HUDEP-2 (cell line): ENCODE data around the gene MYO1D.

Source experiments
- DNase-seq, 76 experiments: peaks; one replicate each; lab custom pipeline; 2025; ENCODE audit not compliant: unreplicated experiment in 76 of 76; lab: John Stamatoyannopoulos, UW

The MYO1D gene

GRCh38 chr17:32821987-32822934 lies 54.7 kb downstream of the MYO1D start:
- peak in 6 of 76 experiments; percentile 13 to 46 (median 25) for DNase-seq

- no peak for DNase-seq
These were observed 56.5 kb downstream of the MYO1D start for GRCh38 chr17:32820440-32820839.

- no peak for DNase-seq
These were observed 57.1 kb downstream of the MYO1D start for GRCh38 chr17:32819787-32820186.

GRCh38 chr17:32819035-32819434 lies 57.9 kb downstream of the MYO1D start:
- peak in 40 of 76 experiments; percentile 11 to 78 (median 45) for DNase-seq

DNA sequence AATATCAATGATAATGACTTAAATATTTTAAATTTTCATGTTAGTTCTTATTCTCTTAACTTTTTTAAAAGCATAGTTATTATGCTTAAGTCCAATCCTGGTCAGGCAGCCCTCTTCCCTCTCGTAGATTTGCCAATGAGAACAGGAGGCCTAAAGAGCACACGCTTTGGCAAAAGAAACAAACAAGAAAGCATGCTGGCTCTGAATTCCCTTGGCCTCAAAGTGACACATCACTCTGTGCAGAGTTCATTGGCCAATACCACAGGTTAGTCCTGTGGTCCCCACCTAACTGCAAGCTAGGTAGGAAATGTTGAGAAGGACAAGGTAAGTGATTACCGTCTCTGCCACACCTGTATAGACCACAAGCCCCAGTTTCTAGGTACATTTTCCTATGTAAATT lies 61.5 kb downstream of the MYO1D start:
- DNase-seq: no peak

GRCh38 chr17:32814836-32815235 lies 62.1 kb downstream of the MYO1D start:
- no peak for DNase-seq

DNA sequence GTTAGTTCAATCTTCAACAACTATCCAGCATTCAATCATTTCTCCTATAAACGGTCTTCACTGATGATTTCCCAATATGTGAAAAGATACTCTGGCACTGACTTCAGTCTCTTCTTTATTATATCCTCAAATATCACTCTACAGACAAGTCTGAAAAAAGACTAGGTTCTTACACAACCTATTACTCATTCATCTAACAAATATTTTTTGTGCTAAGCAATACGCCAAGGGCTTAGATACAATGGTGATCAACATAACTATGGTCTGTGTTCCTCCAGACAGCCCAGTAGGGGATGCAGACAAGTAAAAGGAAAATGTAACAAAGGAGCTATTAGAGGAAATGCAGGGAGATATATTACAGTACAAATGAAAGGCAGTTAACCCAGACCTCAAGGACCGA lies 63.9 kb downstream of the MYO1D start:
- no peak for DNase-seq

DNA sequence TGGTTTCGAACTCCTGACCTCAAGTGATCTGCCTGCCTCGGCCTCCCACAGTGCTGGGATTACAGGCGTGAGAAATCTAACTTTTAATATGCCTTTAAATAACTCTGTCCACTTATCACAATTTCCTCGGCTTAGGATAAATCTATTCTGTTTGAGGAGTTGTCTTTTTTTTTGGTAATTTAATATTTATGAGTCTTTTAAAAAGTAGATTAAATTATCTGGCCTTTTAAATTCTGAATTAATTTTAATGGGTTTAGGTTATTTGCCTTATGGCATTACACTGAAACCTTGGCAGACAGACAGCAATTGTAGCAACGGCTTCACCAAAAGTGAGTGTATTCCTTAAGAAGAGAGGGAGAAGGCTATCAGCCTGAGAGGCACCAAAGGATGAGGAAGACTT lies 66.2 kb downstream of the MYO1D start:
- DNase-seq: no peak

GRCh38 chr17:32807577-32807976 lies 69.3 kb downstream of the MYO1D start:
- no peak for DNase-seq

GRCh38 chr17:32806646-32807045 lies 70.3 kb downstream of the MYO1D start:
- DNase-seq: no peak

- no peak for DNase-seq
These were observed 71.6 kb downstream of the MYO1D start for GRCh38 chr17:32805029-32805976.

DNA sequence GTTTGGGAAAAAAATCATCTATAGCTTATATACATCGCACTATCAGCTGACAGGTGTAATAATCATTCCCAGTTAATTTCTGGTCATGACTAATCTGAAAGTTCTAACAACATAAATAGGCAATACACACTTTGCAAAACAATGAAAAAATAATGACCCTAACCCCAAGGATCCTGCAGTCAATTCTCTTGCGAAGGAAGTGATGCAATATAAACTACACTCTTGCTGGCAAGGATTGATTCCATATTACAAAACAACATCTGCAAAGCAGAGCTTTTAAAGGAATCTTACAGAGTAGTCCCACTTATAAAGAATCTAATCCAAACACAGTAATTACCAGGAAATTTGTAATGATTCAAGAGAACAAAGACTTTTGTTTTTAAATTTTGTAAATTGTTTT lies 73.4 kb downstream of the MYO1D start:
- no peak for DNase-seq

DNA sequence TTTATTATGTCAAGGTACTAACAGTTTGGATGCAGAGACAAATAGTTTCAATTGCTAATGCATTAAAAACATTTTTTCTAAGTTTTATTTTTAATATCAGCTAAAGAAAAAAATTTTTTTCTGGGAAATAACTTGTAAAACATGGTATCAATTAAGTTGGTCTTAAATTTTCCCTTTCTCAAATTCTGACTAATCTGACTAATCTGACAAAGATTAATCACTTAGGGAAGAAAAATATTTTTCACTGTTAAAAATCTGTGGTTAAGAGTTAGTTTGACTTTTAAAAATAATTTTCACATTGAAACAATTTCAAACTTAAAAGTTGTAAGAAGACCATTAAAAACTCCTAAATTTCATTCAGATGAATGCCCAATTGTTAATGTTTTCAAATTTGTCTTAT lies 74.6 kb downstream of the MYO1D start:
- DNase-seq: no peak

DNA sequence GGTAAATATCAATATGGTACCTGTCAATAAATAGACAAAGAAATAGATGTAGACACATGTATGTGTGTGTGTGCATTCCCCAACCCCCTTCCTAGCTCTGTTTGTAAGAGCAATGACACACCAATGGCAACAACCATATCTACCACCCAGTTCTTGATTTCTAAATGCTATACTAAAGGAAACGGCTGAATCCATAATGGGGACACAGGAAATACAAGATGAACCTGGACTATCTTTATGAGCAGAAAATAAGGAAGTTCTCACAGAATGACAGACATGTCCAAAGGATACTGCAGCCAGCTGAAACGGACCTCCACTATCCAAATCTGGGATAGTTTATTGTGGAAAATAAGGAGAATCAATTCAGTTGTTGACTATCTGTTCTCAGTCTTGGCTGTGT lies 75.3 kb downstream of the MYO1D start:
- no peak for DNase-seq

- no peak for DNase-seq
These were observed 75.7 kb downstream of the MYO1D start for GRCh38 chr17:32801193-32801592.

- no peak for DNase-seq
These were observed 78.0 kb downstream of the MYO1D start for GRCh38 chr17:32798938-32799337.

- no peak for DNase-seq
These were observed 81.5 kb downstream of the MYO1D start for GRCh38 chr17:32795339-32795979.

- peak in 73 of 76 experiments; percentile 11 to 90 (median 66) for DNase-seq
These were observed 82.2 kb downstream of the MYO1D start for GRCh38 chr17:32794533-32795246.

DNA sequence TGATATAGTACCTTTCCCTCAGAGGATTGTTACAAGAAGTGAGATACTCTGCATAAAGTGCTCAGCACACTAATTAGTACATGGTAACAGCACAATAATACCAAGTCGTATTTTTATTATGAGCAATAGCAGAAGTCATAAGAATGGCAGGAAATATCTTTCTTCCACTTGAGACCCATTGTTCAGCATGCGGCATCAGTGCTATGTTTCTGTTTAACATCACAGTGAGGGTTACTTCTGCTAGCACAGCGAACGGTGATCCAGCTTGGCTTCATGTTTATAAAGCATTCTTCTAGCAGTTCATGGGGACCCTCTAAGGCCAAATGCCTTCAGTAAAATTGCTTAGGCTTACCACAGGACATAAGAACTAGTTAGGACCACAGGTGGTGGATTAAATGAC lies 83.1 kb downstream of the MYO1D start:
- no peak for DNase-seq

GRCh38 chr17:32792207-32792606 lies 84.7 kb downstream of the MYO1D start:
- no peak for DNase-seq
